ENCODE measurements around the gene RIT1.

Gene RIT1

GRCh38 chr1:155946633-155947219 lies 35.6 kb upstream of the RIT1 start:
- Histone ChIP-seq H3K36me3 (peaks cover 54% of the 10 kb centered on the region), H3K9ac (peak overlapping the region; percentile 58; the same call in 1 of the 2 replicates), H3K27ac (peak overlapping the region; percentile 78), H4K20me1 (peaks cover 78% of the 10 kb centered on the region), H3K9me3 (no peaks in the 10 kb centered on the region), H3K4me3 (0 out of 2 replicates have a peak overlapping the region, but pooled peaks have one; percentile 54), H3K4me2 (peak overlapping the region; percentile 96), H3K4me1 (peaks cover 80% of the 10 kb centered on the region), H3K27me3 (no peaks in the 10 kb centered on the region)
- no peak for TF ChIP-seq Cebpa-rat (IDR thresholded peaks at IDR 0.05)

- Histone ChIP-seq H3K4me2 (peak overlapping the region; percentile 96), H3K9me3 (no peaks in the 10 kb centered on the region), H3K4me3 (no peak overlapping the region), H3K27me3 (no peaks in the 10 kb centered on the region), H3K27ac (peak overlapping the region; percentile 78), H3K4me1 (peaks cover 100% of the 10 kb centered on the region), H4K20me1 (peaks cover 54% of the 10 kb centered on the region), H3K9ac (no peak overlapping the region; the same call in 1 of the 2 replicates), H3K36me3 (peaks cover 31% of the 10 kb centered on the region)
- TF ChIP-seq Cebpa-rat (IDR thresholded peaks at IDR 0.05): no peak
Measured at GRCh38 chr1:155944444-155944799, 33.3 kb upstream of the RIT1 start.

GRCh38 chr1:155942578-155943141 lies 31.5 kb upstream of the RIT1 start:
- peaks cover 96% of the 10 kb centered on the region for H3K4me1 ChIP-seq
- H3K9ac ChIP-seq: peak overlapping the region; percentile 51; the same call in 1 of the 2 replicates

GRCh38 chr1:155941845-155942531 lies 30.8 kb upstream of the RIT1 start:
- Histone ChIP-seq H3K9me3 (no peaks in the 10 kb centered on the region), H4K20me1 (peaks cover 30% of the 10 kb centered on the region), H3K36me3 (peaks cover 7% of the 10 kb centered on the region), H3K4me2 (peak overlapping the region; percentile 83), H3K9ac (peak overlapping the region; percentile 51), H3K27ac (peak overlapping the region; percentile 55), H3K27me3 (no peaks in the 10 kb centered on the region), H3K4me1 (peaks cover 89% of the 10 kb centered on the region), H3K4me3 (no peak overlapping the region)
- no peak for TF ChIP-seq Cebpa-rat (IDR thresholded peaks at IDR 0.05)

More at GRCh38 chr1:155942578-155943141, 31.5 kb upstream of the RIT1 start:
- H3K9me3 ChIP-seq: no peaks in the 10 kb centered on the region
- H3K27ac ChIP-seq: peak overlapping the region; percentile 55; the same call in 1 of the 2 replicates
- H3K36me3 ChIP-seq: peaks cover 13% of the 10 kb centered on the region
- H3K4me2 ChIP-seq: peak overlapping the region; percentile 83
- H3K4me3 ChIP-seq: no peak overlapping the region
- no peak for TF ChIP-seq Cebpa-rat (IDR thresholded peaks at IDR 0.05)
- peaks cover 37% of the 10 kb centered on the region for H4K20me1 ChIP-seq
- no peaks in the 10 kb centered on the region for H3K27me3 ChIP-seq

GRCh38 chr1:155940993-155941844 lies 30.1 kb upstream of the RIT1 start, which contains the start of gene RXFP4:
Gene RXFP4 (plus strand): TSS chr1:155941638. CDS start chr1:155941710, 72 bp downstream.
- Histone ChIP-seq H3K36me3 (no peaks in the 10 kb centered on the region; the same call in 1 of the 2 replicates), H3K27me3 (no peaks in the 10 kb centered on the region), H3K4me2 (peak within 1 kb of the TSS; percentile 83), H3K27ac (peak within 1 kb of the TSS; percentile 55), H4K20me1 (peaks cover 22% of the 10 kb centered on the region), H3K4me1 (peaks cover 82% of the 10 kb centered on the region), H3K4me3 (peak within 1 kb of the TSS; percentile 21; the same call in 1 of the 2 replicates), H3K9ac (peak within 1 kb of the TSS; percentile 51), H3K9me3 (no peaks in the 10 kb centered on the region)
- no peak; the same call in 1 of the 2 replicates for TF ChIP-seq Cebpa-rat (IDR thresholded peaks at IDR 0.05)

GRCh38 chr1:155940482-155940992 lies 29.4 kb upstream of the RIT1 start:
- peak overlapping the region; percentile 83 for H3K4me2 ChIP-seq
- peak overlapping the region; percentile 51; the same call in 1 of the 2 replicates for H3K9ac ChIP-seq
- no peaks in the 10 kb centered on the region for H3K36me3 ChIP-seq
- H4K20me1 ChIP-seq: peaks cover 16% of the 10 kb centered on the region
- H3K4me3 ChIP-seq: peak overlapping the region; percentile 21; the same call in 1 of the 2 replicates
- H3K27me3 ChIP-seq: no peaks in the 10 kb centered on the region
- peak overlapping the region; percentile 55 for H3K27ac ChIP-seq
- H3K9me3 ChIP-seq: no peaks in the 10 kb centered on the region
- H3K4me1 ChIP-seq: peaks cover 75% of the 10 kb centered on the region
- TF ChIP-seq Cebpa-rat (IDR thresholded peaks at IDR 0.05): no peak

- Histone ChIP-seq H3K36me3 (peaks cover 5% of the 10 kb centered on the region; the same call in 1 of the 2 replicates), H3K27me3 (no peaks in the 10 kb centered on the region), H3K27ac (no peak overlapping the region), H3K9ac (no peak overlapping the region), H4K20me1 (peaks cover 7% of the 10 kb centered on the region; the same call in 1 of the 2 replicates), H3K4me1 (peaks cover 64% of the 10 kb centered on the region), H3K4me2 (peak overlapping the region; percentile 83), H3K9me3 (no peaks in the 10 kb centered on the region), H3K4me3 (no peak overlapping the region)
- no peak for TF ChIP-seq Cebpa-rat (IDR thresholded peaks at IDR 0.05)
Measured at GRCh38 chr1:155938220-155938627, 27.1 kb upstream of the RIT1 start.

- peaks cover 39% of the 10 kb centered on the region for H4K20me1 ChIP-seq
- peak overlapping the region; percentile 97 for H3K27ac ChIP-seq
- peak overlapping the region; percentile 97 for H3K9ac ChIP-seq
- no peaks in the 10 kb centered on the region for H3K9me3 ChIP-seq
- no peak for TF ChIP-seq Cebpa-rat (IDR thresholded peaks at IDR 0.05)
- H3K27me3 ChIP-seq: no peaks in the 10 kb centered on the region
- peak overlapping the region; percentile 93 for H3K4me3 ChIP-seq
- H3K4me1 ChIP-seq: peaks cover 63% of the 10 kb centered on the region
- H3K36me3 ChIP-seq: peaks cover 36% of the 10 kb centered on the region
- peak overlapping the region; percentile 90 for H3K4me2 ChIP-seq
Measured at GRCh38 chr1:155934936-155935590, 23.9 kb upstream of the RIT1 start.

Data from BLaER1 (cell line).